22Rv1 (cell line): Measurements from ENCODE around the gene TFCP2L1.
"Not testable (repeated sequence)": the region's sequence is repeated elsewhere in the genome, so short reads cannot be mapped to it uniquely, and the experiment has no call there.

Experiments used
- ZFX ChIP-seq: fragments of 450-650 bp; IDR thresholded peaks from 2 replicates; pipeline ENCODE4 v1.6.1; 2017; ENCODE audit warnings: antibody characterized with exemption, borderline replicate concordance
- TF ChIP-seq, protein P1 (sequence below): fragments of 450-650 bp; IDR thresholded peaks from 2 replicates; pipeline ENCODE4 v1.5.1; 2017; ENCODE audit warnings: mild to moderate bottlenecking

DNA sequence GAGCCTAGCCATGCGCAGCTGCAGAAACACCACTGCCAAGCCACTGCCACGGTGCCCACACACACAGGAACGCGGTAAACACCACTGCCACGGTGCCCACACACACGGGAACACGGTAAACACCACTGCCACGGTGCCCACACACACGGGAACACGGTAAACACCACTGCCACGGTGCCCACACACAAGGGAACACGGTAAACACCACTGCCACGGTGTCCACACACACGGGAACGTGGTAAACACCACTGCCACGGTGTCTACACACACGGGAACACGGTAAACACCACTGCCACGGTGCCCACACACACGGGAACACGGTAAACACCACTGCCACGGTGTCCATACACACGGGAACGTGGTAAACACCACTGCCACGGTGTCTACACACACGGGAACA lies 59.3 kb downstream of the TFCP2L1 start:
- TF ChIP-seq, protein P1, sequence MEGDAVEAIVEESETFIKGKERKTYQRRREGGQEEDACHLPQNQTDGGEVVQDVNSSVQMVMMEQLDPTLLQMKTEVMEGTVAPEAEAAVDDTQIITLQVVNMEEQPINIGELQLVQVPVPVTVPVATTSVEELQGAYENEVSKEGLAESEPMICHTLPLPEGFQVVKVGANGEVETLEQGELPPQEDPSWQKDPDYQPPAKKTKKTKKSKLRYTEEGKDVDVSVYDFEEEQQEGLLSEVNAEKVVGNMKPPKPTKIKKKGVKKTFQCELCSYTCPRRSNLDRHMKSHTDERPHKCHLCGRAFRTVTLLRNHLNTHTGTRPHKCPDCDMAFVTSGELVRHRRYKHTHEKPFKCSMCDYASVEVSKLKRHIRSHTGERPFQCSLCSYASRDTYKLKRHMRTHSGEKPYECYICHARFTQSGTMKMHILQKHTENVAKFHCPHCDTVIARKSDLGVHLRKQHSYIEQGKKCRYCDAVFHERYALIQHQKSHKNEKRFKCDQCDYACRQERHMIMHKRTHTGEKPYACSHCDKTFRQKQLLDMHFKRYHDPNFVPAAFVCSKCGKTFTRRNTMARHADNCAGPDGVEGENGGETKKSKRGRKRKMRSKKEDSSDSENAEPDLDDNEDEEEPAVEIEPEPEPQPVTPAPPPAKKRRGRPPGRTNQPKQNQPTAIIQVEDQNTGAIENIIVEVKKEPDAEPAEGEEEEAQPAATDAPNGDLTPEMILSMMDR = not testable (repeated sequence)
- TF ChIP-seq ZFX = not testable (repeated sequence)
